GM10266 (cell line): Measurements from ENCODE around the gene ATG5.

ENCODE experiments used
- DNase-seq: peaks from one replicate; pipeline ENCODE4 v3.0.0; 2012; ENCODE audit errors: extremely low spot score
- TF ChIP-seq, protein P1 (sequence below): IDR thresholded peaks from 2 replicates; pipeline ENCODE4 v1.5.1; 2012; ENCODE audit warnings: mild to moderate bottlenecking, low read depth; ENCODE audit not compliant: control insufficient read depth, insufficient read depth; ENCODE audit errors: missing control alignments

The ATG5 gene

DNA sequence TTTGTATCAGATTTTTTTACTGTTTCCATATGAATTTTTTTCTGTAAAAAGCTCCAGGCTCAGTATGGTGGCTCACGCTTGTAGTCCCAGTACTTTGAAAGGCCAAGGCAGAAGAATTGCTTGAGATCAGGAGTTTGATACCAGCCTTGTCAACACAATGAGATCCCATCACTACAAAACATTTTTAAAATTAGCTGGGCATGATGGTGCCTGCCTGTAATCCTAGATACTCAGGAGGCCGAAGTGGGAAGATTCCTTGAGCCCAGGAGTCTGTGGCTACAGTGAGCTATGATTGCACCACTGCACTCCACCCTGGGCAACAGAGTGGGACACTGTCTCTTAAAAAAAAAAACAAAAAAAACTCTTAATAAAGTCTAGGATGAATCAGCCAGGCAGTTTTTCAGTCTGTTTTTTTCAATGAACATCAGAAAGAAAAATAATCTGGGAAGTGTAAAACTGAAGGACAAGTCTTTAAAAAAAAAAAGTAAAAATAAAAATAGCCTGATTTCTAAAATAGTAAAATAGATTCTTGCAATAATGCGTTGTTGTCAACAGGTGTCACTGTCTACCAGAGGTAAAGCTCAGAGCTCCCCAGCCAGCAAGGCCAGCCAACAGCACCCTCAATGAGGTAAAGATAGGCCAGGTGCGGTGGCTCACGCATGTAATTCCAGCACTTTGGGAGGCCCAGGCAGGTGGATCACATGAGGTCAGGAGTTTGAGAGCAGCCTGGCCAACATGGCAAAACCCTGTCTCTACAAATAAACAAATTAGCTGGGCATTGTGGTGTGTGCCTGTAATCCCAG is 9.3 kb upstream of the ATG5 start:
- TF ChIP-seq, protein P1, sequence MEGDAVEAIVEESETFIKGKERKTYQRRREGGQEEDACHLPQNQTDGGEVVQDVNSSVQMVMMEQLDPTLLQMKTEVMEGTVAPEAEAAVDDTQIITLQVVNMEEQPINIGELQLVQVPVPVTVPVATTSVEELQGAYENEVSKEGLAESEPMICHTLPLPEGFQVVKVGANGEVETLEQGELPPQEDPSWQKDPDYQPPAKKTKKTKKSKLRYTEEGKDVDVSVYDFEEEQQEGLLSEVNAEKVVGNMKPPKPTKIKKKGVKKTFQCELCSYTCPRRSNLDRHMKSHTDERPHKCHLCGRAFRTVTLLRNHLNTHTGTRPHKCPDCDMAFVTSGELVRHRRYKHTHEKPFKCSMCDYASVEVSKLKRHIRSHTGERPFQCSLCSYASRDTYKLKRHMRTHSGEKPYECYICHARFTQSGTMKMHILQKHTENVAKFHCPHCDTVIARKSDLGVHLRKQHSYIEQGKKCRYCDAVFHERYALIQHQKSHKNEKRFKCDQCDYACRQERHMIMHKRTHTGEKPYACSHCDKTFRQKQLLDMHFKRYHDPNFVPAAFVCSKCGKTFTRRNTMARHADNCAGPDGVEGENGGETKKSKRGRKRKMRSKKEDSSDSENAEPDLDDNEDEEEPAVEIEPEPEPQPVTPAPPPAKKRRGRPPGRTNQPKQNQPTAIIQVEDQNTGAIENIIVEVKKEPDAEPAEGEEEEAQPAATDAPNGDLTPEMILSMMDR: peak; percentile 67
- peak; percentile 60 for DNase-seq

DNA sequence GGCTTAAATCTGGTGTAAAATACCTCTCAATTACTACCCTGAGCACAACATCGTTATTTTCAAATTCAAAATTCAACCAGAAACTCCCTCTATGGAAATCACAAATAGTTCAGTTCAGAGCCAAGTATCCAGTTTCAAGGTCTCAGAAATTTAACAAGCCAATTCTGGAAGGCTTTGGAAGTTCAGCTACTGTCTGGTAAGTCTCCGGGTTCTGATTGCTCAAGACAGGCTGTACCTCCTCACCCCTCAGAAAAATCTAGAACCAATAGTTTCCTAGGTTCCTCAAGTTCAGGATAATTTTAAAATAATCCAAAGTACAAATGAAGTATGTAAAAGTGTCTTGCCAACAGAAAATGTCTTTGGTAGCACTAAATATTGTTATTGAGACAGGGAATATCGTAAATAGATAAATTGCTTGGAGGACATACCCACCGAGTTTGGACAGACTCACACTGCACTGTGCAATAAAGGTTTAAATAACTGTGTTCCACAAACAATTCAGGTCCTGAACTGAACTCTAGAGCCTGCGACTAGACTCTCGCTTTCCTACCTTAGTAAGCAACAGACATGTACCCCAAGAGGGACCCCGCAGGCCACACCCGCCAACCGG is 729 bp downstream of the ATG5 start:
- DNase-seq: no peak
- TF ChIP-seq, protein P1: no peak

DNA sequence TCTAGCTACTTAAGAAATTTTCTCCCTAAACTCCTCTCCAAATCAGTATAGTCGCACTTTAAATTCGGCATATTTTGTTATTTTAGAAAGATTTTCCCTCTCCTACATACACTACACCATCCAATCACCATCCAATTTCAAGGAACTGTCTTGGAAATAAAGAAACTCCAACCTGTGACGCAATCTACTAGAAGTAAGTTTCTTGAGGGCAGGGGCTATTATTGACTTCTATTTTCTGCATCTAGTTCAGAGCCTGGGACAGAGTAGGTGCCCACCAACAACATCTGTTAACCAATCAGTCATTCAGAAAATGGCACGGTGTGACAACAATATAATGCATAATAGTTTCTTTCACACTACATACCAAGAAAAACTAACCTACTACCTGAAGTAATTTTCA is 3.6 kb downstream of the ATG5 start:
- DNase-seq: no peak
- TF ChIP-seq, protein P1: no peak

DNA sequence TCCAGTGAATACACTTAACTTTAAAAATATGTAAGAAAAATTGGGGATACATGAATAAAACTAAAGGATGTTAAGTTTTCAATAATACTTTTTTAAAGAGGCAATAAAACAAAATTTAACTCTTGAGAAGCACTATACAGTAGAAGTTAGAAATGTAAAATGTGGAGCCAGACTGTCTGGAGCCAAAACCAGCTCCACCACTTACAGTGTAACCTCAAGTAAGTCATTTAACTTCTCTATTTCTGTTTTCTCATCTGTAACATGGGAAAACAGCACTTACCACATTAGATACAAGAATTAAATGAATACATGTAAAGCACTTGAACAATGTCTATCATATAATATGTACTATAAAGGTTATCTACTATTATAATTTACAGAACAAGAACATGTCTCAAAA is 6.7 kb downstream of the ATG5 start:
- no peak for DNase-seq
- TF ChIP-seq, protein P1: no peak

DNA sequence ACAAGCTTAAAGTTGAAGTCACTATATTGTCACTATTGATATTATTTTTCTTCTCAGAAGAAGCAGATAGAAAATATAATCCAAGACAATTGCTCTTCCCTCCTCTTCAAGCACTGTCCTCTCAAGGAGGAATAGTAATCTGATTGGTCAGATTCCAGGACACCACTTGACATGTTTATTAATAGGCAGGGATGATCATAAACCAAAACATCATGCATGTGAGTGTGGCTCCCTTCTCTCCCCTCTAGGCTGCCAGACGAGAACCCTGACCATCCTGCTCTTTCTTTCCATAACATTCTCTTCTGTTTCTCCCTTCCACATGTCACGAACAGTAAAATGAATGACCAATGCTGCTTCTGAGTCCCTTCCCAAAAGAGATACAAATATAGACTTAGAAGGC is 7.5 kb downstream of the ATG5 start:
- TF ChIP-seq, protein P1: no peak
- no peak for DNase-seq

DNA sequence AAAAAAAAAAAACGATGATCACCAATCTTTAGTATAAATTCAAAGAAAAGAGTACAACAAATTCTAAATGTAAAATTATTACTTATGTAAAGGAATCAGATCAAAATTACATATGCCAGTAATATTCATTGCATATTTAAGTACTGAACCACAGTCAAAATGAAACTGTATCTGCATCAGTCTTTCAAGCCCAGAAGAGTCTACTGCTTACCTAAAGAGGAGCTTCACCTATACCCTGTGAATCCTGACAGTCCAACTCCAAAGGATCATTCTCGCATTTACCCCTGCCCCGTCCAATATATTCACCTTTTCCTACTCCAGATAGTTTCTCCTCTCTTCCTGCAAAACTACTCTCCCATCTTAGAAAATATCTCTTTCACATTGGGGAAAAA is 9.2 kb downstream of the ATG5 start:
- DNase-seq: no peak
- TF ChIP-seq, protein P1: no peak

DNA sequence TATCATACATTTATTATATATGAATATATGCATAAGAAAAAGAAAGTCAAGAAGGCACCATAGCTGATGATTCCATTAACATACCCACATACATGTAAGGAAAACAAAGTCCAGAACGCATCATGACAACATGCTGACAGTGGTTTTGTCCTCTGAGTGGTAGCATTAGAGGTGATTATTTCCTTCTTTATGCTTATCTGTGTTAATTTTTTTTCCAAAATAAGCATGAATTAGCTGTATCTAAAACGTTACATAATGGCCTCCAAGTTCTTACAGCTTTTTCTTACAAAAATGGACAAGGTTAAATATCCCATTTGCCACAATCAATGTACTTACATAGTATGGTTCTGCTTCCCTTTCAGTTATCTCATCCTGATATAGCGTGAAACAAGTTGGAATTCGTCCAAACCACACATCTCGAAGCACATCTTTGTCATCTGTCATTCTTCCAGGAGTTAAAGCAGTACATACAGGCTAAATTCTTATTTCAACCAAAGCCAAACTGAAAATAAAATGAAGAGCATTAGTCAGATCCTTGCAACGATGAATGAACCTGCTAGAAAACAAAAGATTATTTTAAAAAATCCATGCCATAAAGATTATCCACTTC is 9.7 kb downstream of the ATG5 start:
- no peak for DNase-seq
- TF ChIP-seq, protein P1: no peak
